Neural cell (in vitro differentiated cells): ENCODE results near the gene ZNF521. TPM values are rescaled to one million over a fixed set of nuclear protein-coding genes. Genes with fewer than 3 reads are reported as not detected.

Source experiments
- H2AFZ ChIP-seq: fragments of 200-600, 300-800 bp; sonication (generic), shearing (Covaris generic); 2 replicates; pipeline ENCODE4 v1.6.0; 2014; ENCODE audit warnings: low read depth, mild to moderate bottlenecking, antibody characterized with exemption, low read length, moderate library complexity
- H3F3A ChIP-seq: fragments of 200-600 bp; shearing (Covaris generic); 2 replicates; pipeline ENCODE4 v1.6.1; 2016; ENCODE audit warnings: mild to moderate bottlenecking, moderate library complexity, mixed read lengths, antibody characterized with exemption, low read length; ENCODE audit not compliant: insufficient read depth, poor library complexity, severe bottlenecking
- H3K27ac ChIP-seq: fragments of 200-600, 300-800 bp; sonication (generic), shearing (Covaris generic); 2 replicates; pipeline ENCODE4 v1.5.1; 2014; ENCODE audit warnings: mild to moderate bottlenecking, low read length, moderate library complexity
- H3K27me3 ChIP-seq: fragments of 300-800, 200-600 bp; sonication (generic), shearing (Covaris generic); 2 replicates; pipeline ENCODE4 v1.6.0; 2014; ENCODE audit warnings: mild to moderate bottlenecking, low read depth, low read length, moderate library complexity; ENCODE audit not compliant: insufficient read depth
- H3K36me3 ChIP-seq: fragments of 300-800, 200-600 bp; sonication (generic), shearing (Covaris generic); 2 replicates; pipeline ENCODE4 v1.5.1; 2014; ENCODE audit warnings: mild to moderate bottlenecking, antibody characterized with exemption, low read length, moderate library complexity; ENCODE audit not compliant: insufficient read depth
- H3K4me2 ChIP-seq: fragments of 300-800, 200-600 bp; sonication (generic), shearing (Covaris generic); 2 replicates; pipeline ENCODE4 v1.6.0; 2014; ENCODE audit warnings: mild to moderate bottlenecking, low read length
- H3K4me3 ChIP-seq: fragments of 300-800, 200-600 bp; sonication (generic), shearing (Covaris generic); 2 replicates; pipeline ENCODE4 v1.5.1; 2014; ENCODE audit warnings: mild to moderate bottlenecking, low read length, moderate library complexity
- H3K79me2 ChIP-seq: fragments of 200-600 bp; shearing (Covaris generic); replicated peaks from 2 replicates; pipeline ENCODE4 v1.6.0; 2014; ENCODE audit warnings: mild to moderate bottlenecking, low read length, moderate library complexity; ENCODE audit not compliant: insufficient read depth
- H3K9ac ChIP-seq: fragments of 300-800, 200-600 bp; sonication (generic), shearing (Covaris generic); 2 replicates; pipeline ENCODE4 v1.6.1; 2016; ENCODE audit warnings: mild to moderate bottlenecking, low read length, mixed read lengths
- H3K9me2 ChIP-seq: fragments of 200-600 bp; shearing (Covaris generic); 2 replicates; pipeline ENCODE4 v1.6.1; 2016; ENCODE audit warnings: mild to moderate bottlenecking, low read length, mixed read lengths; ENCODE audit not compliant: insufficient read depth
- H3K9me3 ChIP-seq: fragments of 200-600, 300-800 bp; sonication (generic), shearing (Covaris generic); 2 replicates; pipeline ENCODE4 v1.6.1; 2016; ENCODE audit warnings: mild to moderate bottlenecking, mixed run types, low read length, moderate library complexity, mixed read lengths
- H4K20me1 ChIP-seq: fragments of 200-600 bp; shearing (Covaris generic); 2 replicates; pipeline ENCODE4 v1.6.1; 2016; ENCODE audit warnings: mild to moderate bottlenecking, mixed run types; ENCODE audit not compliant: insufficient read depth
- CTCF ChIP-seq: fragments of 450-650 bp; IDR thresholded peaks from 2 replicates; pipeline ENCODE4 v1.5.1; 2014; ENCODE audit warnings: antibody characterized with exemption, mild to moderate bottlenecking, moderate library complexity; ENCODE audit not compliant: poor library complexity, severe bottlenecking
- EP300 ChIP-seq: fragments of 450-650 bp; conservative IDR thresholded peaks from 2 replicates; pipeline ENCODE4 v1.6.1; 2014; ENCODE audit warnings: antibody characterized with exemption, mild to moderate bottlenecking, moderate library complexity; ENCODE audit not compliant: poor library complexity, severe bottlenecking
- EZH2 ChIP-seq: fragments of 200-600, 300-800 bp; shearing (Covaris generic), sonication (generic); IDR thresholded peaks from 2 replicates; pipeline ENCODE4 v1.6.1; 2014; ENCODE audit warnings: antibody characterized with exemption, low read length, borderline replicate concordance, mild to moderate bottlenecking; ENCODE audit not compliant: insufficient read depth, poor library complexity, severe bottlenecking
- MXI1 ChIP-seq: fragments of 450-650 bp; conservative IDR thresholded peaks from 2 replicates; pipeline ENCODE4 v1.6.1; 2014; ENCODE audit warnings: antibody characterized with exemption, mild to moderate bottlenecking; ENCODE audit not compliant: poor library complexity, severe bottlenecking
- POLR2AphosphoS5 ChIP-seq: IDR thresholded peaks from 2 replicates; pipeline ENCODE4 v1.6.1; 2012
- RAD21 ChIP-seq: fragments of 450-650 bp; conservative IDR thresholded peaks from 2 replicates; pipeline ENCODE4 v1.6.1; 2014; ENCODE audit warnings: antibody characterized with exemption, mild to moderate bottlenecking, moderate library complexity
- REST ChIP-seq: IDR thresholded peaks from 2 replicates; pipeline ENCODE4 v1.6.1; 2012; ENCODE audit warnings: borderline replicate concordance
- SMC3 ChIP-seq: fragments of 450-650 bp; conservative IDR thresholded peaks from 2 replicates; pipeline ENCODE4 v1.6.1; 2014; ENCODE audit warnings: antibody characterized with exemption, mild to moderate bottlenecking, moderate library complexity; ENCODE audit not compliant: poor library complexity
- TAF1 ChIP-seq: IDR thresholded peaks from 2 replicates; pipeline ENCODE4 v1.6.1; 2012; ENCODE audit warnings: low read depth
- polyA plus RNA-seq: library from polyadenylated mRNA; depleted of rRNA; stranded (reverse); fragments of >200 nt; gene quantifications from 2 replicates; pipeline ENCODE4 v1.2.3, GENCODE V29; 2014

The ZNF521 gene
- polyA plus RNA-seq, 1 donor from 2014 or later = 101 TPM

- peaks cover 3% of the 10 kb centered on the region for H3F3A ChIP-seq
- H3K79me2 ChIP-seq = peaks cover 34% of the 10 kb centered on the region
- TF ChIP-seq CTCF (peak; percentile 10), RAD21 (no peak)
- no peaks in the 10 kb centered on the region for H3K9me2 ChIP-seq
- no peaks in the 10 kb centered on the region for H4K20me1 ChIP-seq
- H3K9ac ChIP-seq = no peak overlapping the region
- no peaks in the 10 kb centered on the region for H3K9me3 ChIP-seq
- H3K4me2 ChIP-seq = no peak overlapping the region
- H3K27me3 ChIP-seq = no peaks in the 10 kb centered on the region
- no peak overlapping the region for H3K4me3 ChIP-seq
- H2AFZ ChIP-seq = no peak overlapping the region
- no peak overlapping the region for H3K27ac ChIP-seq
- H3K36me3 ChIP-seq = no peaks in the 10 kb centered on the region
Observed at GRCh38 chr18:25176518-25177042, 175.4 kb downstream of the ZNF521 start.

- Histone ChIP-seq H3K9me3 (no peaks in the 10 kb centered on the region), H3K36me3 (no peaks in the 10 kb centered on the region), H3K4me3 (no peak overlapping the region), H3K9me2 (no peaks in the 10 kb centered on the region), H3K27me3 (no peaks in the 10 kb centered on the region), H3K79me2 (peaks cover 27% of the 10 kb centered on the region), H4K20me1 (no peaks in the 10 kb centered on the region), H2AFZ (no peak overlapping the region), H3K27ac (no peak overlapping the region), H3K9ac (no peak overlapping the region), H3K4me2 (no peak overlapping the region), H3F3A (peaks cover 3% of the 10 kb centered on the region)
- no peak for TF ChIP-seq MXI1
- TF ChIP-seq EP300 = no peak
Observed at GRCh38 chr18:25175558-25176517, 176.1 kb downstream of the ZNF521 start.

- Histone ChIP-seq H3K79me2 (peaks cover 12% of the 10 kb centered on the region), H3K9me3 (no peaks in the 10 kb centered on the region), H3K9ac (no peak overlapping the region), H3K27me3 (no peaks in the 10 kb centered on the region), H3K9me2 (no peaks in the 10 kb centered on the region), H3K4me2 (no peak overlapping the region), H4K20me1 (no peaks in the 10 kb centered on the region), H3K27ac (no peak overlapping the region), H3K4me3 (no peak overlapping the region), H3F3A (peaks cover 3% of the 10 kb centered on the region), H2AFZ (no peak overlapping the region), H3K36me3 (no peaks in the 10 kb centered on the region)
- no peak for TF ChIP-seq TAF1
- no peak for TF ChIP-seq RAD21
- TF ChIP-seq SMC3 = no peak
- no peak for TF ChIP-seq REST
- no peak for TF ChIP-seq EP300
- no peak for TF ChIP-seq MXI1
- no peak for TF ChIP-seq CTCF
- TF ChIP-seq POLR2AphosphoS5 = no peak
- TF ChIP-seq EZH2 = no peak
Observed at GRCh38 chr18:25174324-25174723, 177.6 kb downstream of the ZNF521 start.
